NCI-H2171 (cell line): Measurements from ENCODE around the gene RECK.
A peak's percentile ranks its signal among the peaks of the same experiment; 100 is the strongest.
"Not testable (repeated sequence)": the region's sequence is repeated elsewhere in the genome, so short reads cannot be mapped to it uniquely, and the experiment has no call there.

Experiments
- DNase-seq: peaks from one replicate; lab custom pipeline; 2025; lab: John Stamatoyannopoulos, UW

The RECK gene

GRCh38 chr9:36156116-36156515 is 119.4 kb downstream of the RECK start:
- DNase-seq, result no peak

- DNase-seq, result no peak
These were observed 121.4 kb downstream of the RECK start for GRCh38 chr9:36158122-36158521.

DNA sequence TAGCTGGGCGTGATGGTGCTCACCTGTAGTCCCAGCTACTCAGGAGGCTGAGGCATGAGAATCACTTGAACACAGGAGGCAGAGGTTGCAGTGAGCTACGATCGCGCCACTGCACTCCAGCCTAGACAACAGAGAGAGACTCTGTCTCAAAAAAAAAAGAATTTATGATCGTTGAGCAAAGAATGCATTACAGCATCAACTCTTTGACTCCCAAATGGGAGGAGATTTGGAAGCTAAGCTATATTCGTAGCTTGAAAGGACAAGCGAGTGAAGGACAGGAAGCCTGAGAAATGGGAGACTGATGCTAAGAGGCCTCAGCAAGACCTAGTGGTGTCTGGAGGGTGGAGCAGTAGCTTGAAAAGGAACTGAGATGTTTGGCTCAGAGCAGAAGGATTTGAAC is 122.2 kb downstream of the RECK start:
- no peak for DNase-seq

DNA sequence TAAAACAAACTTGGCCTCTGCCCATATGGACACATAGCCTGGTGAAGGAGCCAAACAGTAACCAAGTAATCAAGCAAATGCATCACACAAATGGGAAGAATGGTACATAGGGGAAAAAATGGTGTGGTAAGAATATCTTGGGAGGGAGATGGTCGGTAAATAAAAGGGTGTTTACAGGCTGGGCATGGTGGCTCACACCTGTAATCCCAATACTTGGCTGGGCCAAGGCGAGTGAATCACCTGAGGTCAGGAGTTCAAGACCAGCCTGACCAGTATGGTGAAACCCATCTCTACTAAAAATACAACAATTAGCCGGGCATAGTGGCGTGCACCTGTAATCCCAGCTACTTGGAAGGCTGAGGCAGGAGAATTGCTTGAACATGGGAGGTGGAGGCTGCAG is 122.8 kb downstream of the RECK start:
- not testable (repeated sequence) for DNase-seq

- DNase-seq, result not testable (repeated sequence)
These were observed 123.4 kb downstream of the RECK start for GRCh38 chr9:36160126-36160525.

DNA sequence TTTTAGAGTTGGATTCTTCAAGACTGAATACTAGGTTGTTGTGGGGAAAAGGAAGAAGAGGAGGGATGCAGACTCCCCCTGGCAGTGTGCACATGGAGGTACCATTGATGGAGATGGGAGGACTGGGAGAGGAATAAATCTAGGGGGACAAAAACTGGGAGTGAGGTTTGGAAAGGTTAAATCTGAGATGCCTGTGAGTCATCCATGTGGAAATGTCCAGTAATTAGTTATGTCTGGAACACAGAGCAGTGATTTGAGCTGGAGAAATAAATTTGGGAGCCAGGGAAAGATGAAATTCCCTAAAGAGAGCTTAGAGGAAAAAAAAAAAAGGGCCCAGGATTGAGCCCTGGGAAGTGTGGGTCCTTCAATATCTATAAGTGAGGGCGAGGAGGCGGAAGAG is 124.5 kb downstream of the RECK start:
- no peak for DNase-seq

- no peak for DNase-seq
These were observed 125.6 kb downstream of the RECK start for GRCh38 chr9:36162211-36162738.

DNA sequence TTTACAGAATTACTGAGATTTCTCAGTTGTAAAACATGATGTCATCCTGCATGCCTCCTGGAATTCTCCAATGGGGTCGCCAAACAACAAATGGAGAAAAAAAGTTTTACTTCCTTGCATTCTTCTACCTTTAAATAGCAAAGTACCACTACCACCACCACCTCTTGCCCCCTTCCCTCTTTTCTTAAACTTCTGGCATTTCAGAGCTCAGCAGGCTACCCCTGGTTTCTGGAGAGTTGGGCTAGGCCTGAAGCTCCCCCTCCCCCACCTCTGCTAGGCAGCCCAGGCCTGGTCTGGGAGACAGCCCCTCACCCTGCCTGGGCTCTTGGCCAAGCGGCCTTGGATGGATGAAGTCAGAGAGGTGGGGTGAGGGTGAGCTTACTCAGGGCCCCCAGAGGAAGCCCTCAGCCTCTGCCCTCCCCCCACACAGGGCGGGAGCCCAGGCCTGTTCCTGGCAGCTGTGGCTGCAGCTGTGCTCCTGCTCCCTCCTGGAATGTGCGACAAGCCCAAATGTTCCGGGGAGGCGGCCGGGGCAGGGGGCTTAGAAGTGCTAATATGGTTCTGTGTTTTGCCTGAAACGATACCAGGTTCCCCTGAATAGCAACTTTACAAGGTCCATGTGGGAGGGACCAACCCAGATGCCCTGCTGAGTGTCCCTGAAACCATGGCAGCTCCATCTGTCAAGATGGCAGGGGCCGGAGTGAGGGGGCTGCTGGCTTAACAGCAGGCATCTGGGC is 126.5 kb downstream of the RECK start:
- DNase-seq, result no peak

- no peak for DNase-seq
These were observed 127.1 kb downstream of the RECK start for GRCh38 chr9:36163786-36164170.

DNA sequence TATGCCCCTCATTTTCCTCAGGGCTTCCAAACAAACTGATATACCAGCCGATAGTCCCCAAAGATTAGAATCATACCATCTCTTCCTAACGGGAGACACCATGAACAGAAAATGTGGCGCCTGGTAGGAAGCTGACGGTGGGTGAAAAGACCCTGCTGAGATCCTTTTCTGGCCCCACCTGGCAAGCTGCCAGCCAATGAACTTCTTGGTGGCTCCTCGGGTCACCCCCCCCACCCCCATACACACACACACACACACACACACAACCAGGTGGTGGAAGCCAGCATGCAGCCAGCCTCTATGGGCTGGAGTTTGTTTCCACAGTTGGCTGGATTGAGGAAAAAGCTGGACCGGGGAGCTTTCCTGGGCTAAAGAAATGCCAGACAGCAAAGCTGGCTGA is 127.7 kb downstream of the RECK start:
- DNase-seq, result no peak

DNA sequence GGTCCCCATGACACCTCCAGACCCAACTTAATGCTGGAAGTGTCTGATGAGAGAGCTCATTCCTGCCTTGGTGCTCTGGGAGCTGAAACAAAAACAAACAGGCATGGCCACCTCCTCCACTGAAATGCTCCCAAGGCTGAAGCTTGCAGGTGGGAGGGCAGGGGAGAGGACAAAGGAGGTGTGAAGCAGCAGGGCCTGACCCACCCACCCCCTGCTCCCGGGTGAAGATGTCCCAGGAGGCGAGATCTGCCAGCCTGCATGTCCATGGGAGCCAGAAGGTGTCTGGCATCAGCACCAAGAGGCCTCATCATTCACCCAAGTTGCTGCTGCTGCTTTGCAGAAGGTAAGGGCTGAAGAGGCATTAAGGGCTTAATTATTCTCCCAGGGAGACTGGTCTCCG is 128.3 kb downstream of the RECK start:
- no peak for DNase-seq

DNA sequence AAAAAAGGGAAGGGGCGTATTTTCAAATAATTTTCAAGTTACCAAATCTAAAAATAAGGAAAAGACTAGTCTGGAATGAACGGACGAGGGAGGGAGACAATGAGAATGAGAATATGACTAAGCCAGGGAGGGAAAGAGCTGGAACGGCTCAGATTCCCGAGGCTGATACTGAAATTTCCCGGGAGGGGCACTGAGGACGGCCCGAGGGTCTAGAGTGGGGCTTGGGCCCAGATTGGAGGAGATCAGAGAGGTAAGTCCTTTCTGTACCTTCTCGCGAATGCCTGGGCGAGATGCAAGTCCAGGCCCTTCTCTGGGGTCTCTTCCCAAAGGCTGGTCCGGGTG is 129.1 kb downstream of the RECK start:
- DNase-seq, result no peak

GRCh38 chr9:36166168-36166927 is 129.6 kb downstream of the RECK start:
- peak; percentile 16 for DNase-seq

GRCh38 chr9:36169166-36169565 is 132.5 kb downstream of the RECK start, which contains the start of gene CCIN:
CCIN (plus strand) TSS chr9:36169388; CDS start chr9:36169503, 115 bp downstream.
- no peak for DNase-seq

DNA sequence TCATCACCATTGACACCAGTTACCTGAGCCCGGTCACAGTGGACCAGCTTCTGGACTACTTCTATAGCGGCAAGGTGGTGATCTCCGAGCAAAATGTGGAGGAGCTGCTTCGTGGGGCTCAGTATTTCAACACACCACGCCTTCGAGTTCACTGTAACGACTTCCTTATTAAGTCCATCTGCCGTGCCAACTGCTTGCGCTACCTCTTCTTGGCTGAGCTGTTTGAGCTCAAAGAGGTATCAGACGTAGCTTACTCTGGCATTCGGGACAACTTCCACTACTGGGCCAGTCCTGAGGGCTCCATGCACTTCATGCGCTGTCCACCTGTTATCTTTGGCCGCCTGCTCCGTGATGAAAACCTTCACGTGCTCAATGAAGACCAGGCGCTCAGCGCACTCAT is 133.0 kb downstream of the RECK start:
- no peak for DNase-seq

- no peak for DNase-seq
These were observed 133.8 kb downstream of the RECK start for GRCh38 chr9:36170531-36170930.

DNA sequence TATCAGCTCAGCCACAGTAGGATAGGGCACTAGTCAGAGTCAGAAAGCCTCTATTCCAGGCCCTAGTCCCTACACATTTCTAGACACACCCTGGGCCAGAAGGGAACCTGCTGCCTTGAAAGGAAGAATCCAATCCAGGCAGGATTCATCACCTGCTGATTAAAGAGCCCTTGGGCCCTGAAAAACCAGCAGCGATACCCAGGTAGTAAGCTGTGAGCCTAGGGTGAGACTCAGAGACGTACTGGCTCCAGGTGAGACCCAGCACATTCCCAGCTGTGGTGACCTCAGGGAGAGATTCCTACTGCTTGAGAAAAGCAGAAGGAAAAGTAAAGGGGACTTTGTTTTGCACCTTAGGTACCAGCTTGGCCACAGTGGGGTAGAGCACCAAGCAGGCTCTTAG is 137.1 kb downstream of the RECK start:
- DNase-seq, result no peak
